Psoas muscle (tissue), 8 donors: ENCODE measurements around the gene ADCY2. TPM values are rescaled to one million over a fixed set of nuclear protein-coding genes. Genes with fewer than 3 reads are reported as not detected.

Experiments used
- ATAC-seq, 4 donors: fragments of 200-7000 bp; cut with Tn5 transposase; one replicate each; pipeline ENCODE4 v1.9.1; 2020; ENCODE audit warnings: moderate library complexity in 3 of 4, mild to moderate bottlenecking in 2 of 4
- DNase-seq, 2 donors: peaks; one replicate each; pipeline ENCODE4 v3.0.0-alpha.2; 2020
- H3K27ac ChIP-seq: fragments of 200-600 bp; one replicate; pipeline ENCODE4 v1.8.0; 2022
- H3K27me3 ChIP-seq, 3 donors: fragments of 200-600 bp in 1 of 3; one replicate each; pipeline versions ENCODE4 v1.6.1 to v1.8.0; 2013 to 2022; ENCODE audit warnings: low read length in 2 of 3, mild to moderate bottlenecking in 2 of 3, moderate library complexity in 1 of 3; ENCODE audit not compliant: insufficient read depth in 3 of 3
- H3K36me3 ChIP-seq, 2 donors: fragments of 200-600 bp in 1 of 2; one replicate each; pipeline versions ENCODE4 v1.6.1 to v1.8.0; 2013 to 2022; ENCODE audit warnings: low read depth in 1 of 2, mild to moderate bottlenecking in 1 of 2, moderate library complexity in 1 of 2; ENCODE audit not compliant: insufficient read depth in 1 of 2
- H3K4me1 ChIP-seq: fragments of 200-600 bp; one replicate; pipeline ENCODE4 v1.8.0; 2022
- H3K4me3 ChIP-seq: fragments of 200-600 bp; one replicate; pipeline ENCODE4 v1.8.0; 2022; ENCODE audit warnings: mild to moderate bottlenecking
- H3K9me3 ChIP-seq: fragments of 200-600 bp; one replicate; pipeline ENCODE4 v1.8.0; 2022
- CTCF ChIP-seq: fragments of 200-600 bp; IDR thresholded peaks from one replicate; pipeline ENCODE4 v1.8.0; 2022; ENCODE audit warnings: antibody characterized with exemption
- whole genome bisulfite sequencing, 3 donors: extraction: QIAGEN DNeasy Blood & Tissue Kit; methylation state at CpG; one replicate each; pipeline versions ENCODE4 v1.1.6 to v1.1.7; 2013; 5-methylcytosine and 5-hydroxymethylcytosine counted together
- intact Hi-C, 2 donors: fragments of 100-400 bp; cut with DNase I; formaldehyde crosslinking; loops; one replicate each; pipeline versions ENCODE4 v1.11.0 to v1.14.2; 2022
- polyA plus RNA-seq, 3 donors: library from polyadenylated mRNA; stranded (reverse); fragments of 200-250 nt; gene quantifications; one replicate each; pipeline ENCODE4 v1.2.3, GENCODE V29; 2013
- total RNA-seq, 4 donors: library from RNA; stranded (reverse); fragmentation: NEBNext Ultra II Directional in 2 of 4; extraction: Animal tissue kit (Norgen Biotek cat#: 25700) in 2 of 4; gene quantifications; one replicate each; pipeline versions ENCODE4 v1.2.1 to v1.2.4, GENCODE V29; 2021 to 2023
- donor health status: healthy with polysubstance abuse.
- donor health status: DM: no; HTN: no; CAD: no; lungs with moderate emphysema.
- donor health status: Bipolar disorder and iron deficiency.
- donor health status: healthy.
- donor health status: DM: yes; HTN: yes; CAD: no.
- donor health status: DM: no; HTN: no; CAD: no.
- donor health status: DM: no; HTN: no; CAD: no.
- donor health status: DM: yes; HTN: yes; CAD: no.

The ADCY2 gene
- total and polyA plus RNA-seq, 7 donors: 24.3 to 91.4 (median 55.1) TPM

- WGBS, 3 donors: 96 to 100% (median 100%) methylated on average over 2 of the region's 2 CpGs
- H3K27me3 ChIP-seq: no peaks in the 10 kb centered on the region
- no peaks in the 10 kb centered on the region for H3K4me1 ChIP-seq
- no peaks in the 10 kb centered on the region for H3K9me3 ChIP-seq
- DNase-seq: no peak
- no peak overlapping the region for H3K27ac ChIP-seq
- intact Hi-C loops: no loop called here
- H3K36me3 ChIP-seq: peaks cover 0 to 42% of the 10 kb centered on the region in 2 donors
- peak; percentile 66 to 87 (median 83) for ATAC-seq
- TF ChIP-seq CTCF: peak; percentile 63
- H3K4me3 ChIP-seq: no peak overlapping the region
Measured at GRCh38 chr5:7856855-7857254, 460.9 kb downstream of the ADCY2 start.

GRCh38 chr5:7857361-7857760 lies 461.4 kb downstream of the ADCY2 start:
- H3K27me3 ChIP-seq: no peaks in the 10 kb centered on the region
- 77 to 82% (median 82%) methylated on average over 5 of the region's 5 CpGs for WGBS, 3 donors
- no peak overlapping the region for H3K27ac ChIP-seq
- intact Hi-C loops: no loop called here
- TF ChIP-seq CTCF: no peak
- ATAC-seq (peak in 1 of 4 donors; percentile 13), DNase-seq (no peak)
- no peak overlapping the region for H3K4me3 ChIP-seq
- no peaks in the 10 kb centered on the region for H3K4me1 ChIP-seq
- H3K9me3 ChIP-seq: no peaks in the 10 kb centered on the region
- peaks cover 3 to 47% of the 10 kb centered on the region in 2 donors for H3K36me3 ChIP-seq

- Histone ChIP-seq H3K4me3 (no peak overlapping the region), H3K27ac (no peak overlapping the region), H3K36me3 (peaks cover 3 to 55% of the 10 kb centered on the region in 2 donors), H3K27me3 (no peaks in the 10 kb centered on the region), H3K9me3 (no peaks in the 10 kb centered on the region), H3K4me1 (no peaks in the 10 kb centered on the region)
- WGBS, 3 donors: 70 to 79% (median 78%) methylated on average over 9 of the region's 9 CpGs
- no peak for TF ChIP-seq CTCF
- ATAC-seq (no peak), DNase-seq (no peak)
- intact Hi-C loops: no loop called here
Measured at GRCh38 chr5:7857926-7858632, 462.1 kb downstream of the ADCY2 start.

GRCh38 chr5:7866196-7866595 lies 470.3 kb downstream of the ADCY2 start:
- Histone ChIP-seq H3K4me3 (no peak overlapping the region), H3K9me3 (no peaks in the 10 kb centered on the region), H3K36me3 (peaks cover 5 to 58% of the 10 kb centered on the region in 2 donors), H3K27ac (no peak overlapping the region), H3K4me1 (peaks cover 24% of the 10 kb centered on the region), H3K27me3 (no peaks in the 10 kb centered on the region)
- WGBS, 3 donors: 92% methylated on average over 2 of the region's 2 CpGs
- intact Hi-C loops: no loop called here
- ATAC-seq (no peak), DNase-seq (no peak)
- TF ChIP-seq CTCF: no peak

- intact Hi-C loops: no loop called here
- DNase-seq (no peak), ATAC-seq (no peak)
- Histone ChIP-seq H3K27me3 (no peaks in the 10 kb centered on the region), H3K4me3 (no peak overlapping the region), H3K27ac (no peak overlapping the region), H3K36me3 (peaks cover 2 to 58% of the 10 kb centered on the region in 2 donors), H3K9me3 (no peaks in the 10 kb centered on the region), H3K4me1 (peaks cover 29% of the 10 kb centered on the region)
- no peak for TF ChIP-seq CTCF
- WGBS, 3 donors: 68 to 80% (median 72%) methylated on average over 3 of the region's 3 CpGs
Measured at GRCh38 chr5:7867260-7867659, 471.3 kb downstream of the ADCY2 start.
